Activated B cell treated with CpG ODN at 0.5 μM for 24 hours (primary cell): Measurements from ENCODE around the gene NPVF. TPM values are rescaled to one million over a fixed set of nuclear protein-coding genes. Genes with fewer than 3 reads are reported as not detected.

Experiments
- ATAC-seq: fragments of 200-7000 bp; cut with Tn5 transposase; one replicate; pipeline ENCODE4 v1.10.0; 2021; ENCODE audit warnings: low read depth, mild to moderate bottlenecking, moderate library complexity
- CTCF ChIA-PET: fragments of 350-600 bp; sonication (Branson Sonifier 250); formaldehyde crosslinking; loops from one replicate; lab custom pipeline; 2021; ENCODE audit warnings: antibody characterized with exemption; lab: Charles Lee
- POLR2A ChIA-PET: fragments of 350-600 bp; sonication (Branson Sonifier 250); formaldehyde crosslinking; loops from one replicate; lab custom pipeline; 2021; ENCODE audit warnings: antibody characterized with exemption; lab: Charles Lee
- DNase-seq: peaks from one replicate; pipeline ENCODE4 v3.0.0; 2022
- H3K27ac Mint-ChIP-seq: one replicate; pipeline ENCODE4 v1.8.0; 2020; ENCODE audit warnings: mixed read lengths
- H3K27me3 Mint-ChIP-seq: one replicate; pipeline ENCODE4 v1.8.0; 2021; ENCODE audit warnings: mixed read lengths
- H3K36me3 Mint-ChIP-seq: one replicate; pipeline ENCODE4 v1.8.0; 2021; ENCODE audit warnings: low read depth, mixed read lengths
- H3K4me1 Mint-ChIP-seq: one replicate; pipeline ENCODE4 v1.8.0; 2021; ENCODE audit warnings: mixed read lengths
- H3K4me3 Mint-ChIP-seq: one replicate; pipeline ENCODE4 v1.8.0; 2020; ENCODE audit warnings: mild to moderate bottlenecking, mixed read lengths
- H3K9me3 Mint-ChIP-seq: one replicate; pipeline ENCODE4 v1.8.0; 2020; ENCODE audit warnings: mixed read lengths
- CTCF ChIP-seq: fragments of 200-600 bp; IDR thresholded peaks from one replicate; pipeline ENCODE4 v1.8.0; 2022; ENCODE audit warnings: antibody characterized with exemption, mild to moderate bottlenecking
- intact Hi-C: fragments of 100-400 bp; cut with micrococcal nuclease; formaldehyde crosslinking; loops from one replicate; pipeline ENCODE4 v1.15.1; 2024
- total RNA-seq: library from RNA; stranded (reverse); gene quantifications from 2 replicates; pipeline ENCODE4 v1.2.3, GENCODE V29; 2022

NPVF gene
- total RNA-seq, 1 donor from 2014 or later: not detected

- Mint-ChIP-seq H3K27ac (no peak overlapping the region), H3K36me3 (no peaks in the 10 kb centered on the region), H3K27me3 (peaks cover 11% of the 10 kb centered on the region), H3K4me3 (no peak overlapping the region), H3K4me1 (no peaks in the 10 kb centered on the region), H3K9me3 (no peaks in the 10 kb centered on the region)
- no peak for DNase-seq
- TF ChIP-seq CTCF: no peak
- ATAC-seq: no peak
- intact Hi-C loops: no loop called here
- ChIA-PET POLR2A (no interaction called here), CTCF (no interaction called here)
Observed at GRCh38 chr7:25238066-25238725, 9.9 kb upstream of the NPVF start.

- ATAC-seq: no peak
- DNase-seq: no peak
- Mint-ChIP-seq H3K27me3 (peaks cover 12% of the 10 kb centered on the region), H3K9me3 (peaks cover 11% of the 10 kb centered on the region), H3K4me3 (no peak overlapping the region), H3K27ac (no peak overlapping the region), H3K36me3 (no peaks in the 10 kb centered on the region), H3K4me1 (no peaks in the 10 kb centered on the region)
- intact Hi-C loops: no loop called here
- POLR2A ChIA-PET: no interaction called here
- CTCF ChIA-PET: interaction anchor here (0.7 kb wide), 1 partner anchor 18 kb away, joined by 3 read pairs; no protein-coding TSS in a partner anchor
- TF ChIP-seq CTCF: no peak
Observed at GRCh38 chr7:25235471-25235870, 7.2 kb upstream of the NPVF start.

- POLR2A ChIA-PET: no interaction called here
- CTCF ChIA-PET: no interaction called here
- Mint-ChIP-seq H3K27me3 (peaks cover 10% of the 10 kb centered on the region), H3K27ac (no peak overlapping the region), H3K9me3 (peaks cover 11% of the 10 kb centered on the region), H3K4me3 (no peak overlapping the region), H3K4me1 (no peaks in the 10 kb centered on the region), H3K36me3 (no peaks in the 10 kb centered on the region)
- no peak for DNase-seq
- ATAC-seq: no peak
- no peak for TF ChIP-seq CTCF
- intact Hi-C loops: no loop called here
Observed at GRCh38 chr7:25234336-25234735, 6.0 kb upstream of the NPVF start.

- CTCF ChIA-PET: no interaction called here
- DNase-seq (no peak), ATAC-seq (no peak)
- intact Hi-C loops: no loop called here
- H3K4me3 Mint-ChIP-seq: no peak overlapping the region
- no peak for TF ChIP-seq CTCF
- no peaks in the 10 kb centered on the region for H3K4me1 Mint-ChIP-seq
- no peak overlapping the region for H3K27ac Mint-ChIP-seq
- no peaks in the 10 kb centered on the region for H3K9me3 Mint-ChIP-seq
- no peaks in the 10 kb centered on the region for H3K36me3 Mint-ChIP-seq
- peaks cover 38% of the 10 kb centered on the region for H3K27me3 Mint-ChIP-seq
- POLR2A ChIA-PET: no interaction called here
Observed at GRCh38 chr7:25223206-25223605, 5.1 kb downstream of the NPVF start.

- Mint-ChIP-seq H3K27me3 (peaks cover 38% of the 10 kb centered on the region), H3K4me3 (no peak overlapping the region), H3K9me3 (no peaks in the 10 kb centered on the region), H3K27ac (no peak overlapping the region), H3K36me3 (no peaks in the 10 kb centered on the region), H3K4me1 (no peaks in the 10 kb centered on the region)
- no peak for TF ChIP-seq CTCF
- no peak for DNase-seq
- intact Hi-C loops: no loop called here
- CTCF ChIA-PET: no interaction called here
- POLR2A ChIA-PET: no interaction called here
- no peak for ATAC-seq
Observed at GRCh38 chr7:25222666-25223065, 5.6 kb downstream of the NPVF start.
